Stimulated activated naive CD8-positive, alpha-beta T cell treated with anti-CD3 and anti-CD28 coated beads, Interleukin-15, Interleukin-2, amounts not matched to agents 100 ng/mL and 50 ng/mL, for 24 hours (primary cell): ENCODE results near the gene UBR4.

Experiments used
- H3K27ac Mint-ChIP-seq: one replicate; pipeline ENCODE4 v1.8.0; 2021; ENCODE audit warnings: mild to moderate bottlenecking, mixed read lengths
- H3K27me3 Mint-ChIP-seq: one replicate; pipeline ENCODE4 v1.8.0; 2021; ENCODE audit warnings: mixed read lengths
- H3K36me3 Mint-ChIP-seq: one replicate; pipeline ENCODE4 v1.8.0; 2021; ENCODE audit warnings: low read depth, mixed read lengths
- H3K4me1 Mint-ChIP-seq: one replicate; pipeline ENCODE4 v1.8.0; 2021; ENCODE audit warnings: low read depth, mixed read lengths
- H3K4me3 Mint-ChIP-seq: one replicate; pipeline ENCODE4 v1.8.0; 2021; ENCODE audit warnings: mild to moderate bottlenecking, mixed read lengths
- H3K9me3 Mint-ChIP-seq: one replicate; pipeline ENCODE4 v1.8.0; 2021; ENCODE audit warnings: mixed read lengths

The UBR4 gene

DNA sequence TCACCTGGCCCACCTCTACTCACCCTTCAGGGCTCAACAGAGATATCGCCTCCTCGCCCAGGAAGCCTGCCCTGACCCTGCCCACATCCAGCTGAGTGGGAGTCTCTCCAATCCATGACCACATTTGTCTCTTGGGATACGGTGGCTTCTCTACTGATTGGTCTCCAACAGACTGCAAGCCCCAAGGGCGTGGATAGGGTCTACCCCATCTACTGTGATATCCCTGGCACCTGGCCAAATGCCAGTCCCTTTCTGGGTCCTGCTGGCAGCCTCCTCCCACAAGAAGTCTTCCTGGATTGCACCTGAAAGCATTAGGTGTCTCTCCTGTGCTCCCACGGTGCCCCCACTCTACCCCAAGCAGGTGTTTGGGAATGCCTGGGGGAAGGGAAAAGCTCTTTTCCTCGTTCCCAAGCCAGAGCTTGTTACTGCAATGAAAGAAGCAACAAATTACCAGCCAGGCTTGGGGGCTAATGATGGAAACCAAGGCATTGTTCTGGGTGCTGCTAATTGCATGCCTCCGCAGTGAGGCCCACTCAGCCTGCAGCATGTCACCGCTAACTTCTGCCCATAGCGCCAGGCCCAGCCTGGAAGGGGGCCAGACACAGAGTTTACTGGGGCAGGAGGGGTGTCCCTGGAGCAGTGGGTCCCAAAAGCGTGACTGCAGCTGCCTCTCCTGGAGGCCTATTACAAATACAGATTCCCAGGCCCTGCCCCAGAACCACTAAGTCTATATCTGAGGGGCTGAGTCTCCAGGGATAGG, 162.9 kb downstream of the UBR4 start:
- Mint-ChIP-seq H3K27ac (no peak overlapping the region), H3K9me3 (no peaks in the 10 kb centered on the region), H3K27me3 (peaks cover 13% of the 10 kb centered on the region)

DNA sequence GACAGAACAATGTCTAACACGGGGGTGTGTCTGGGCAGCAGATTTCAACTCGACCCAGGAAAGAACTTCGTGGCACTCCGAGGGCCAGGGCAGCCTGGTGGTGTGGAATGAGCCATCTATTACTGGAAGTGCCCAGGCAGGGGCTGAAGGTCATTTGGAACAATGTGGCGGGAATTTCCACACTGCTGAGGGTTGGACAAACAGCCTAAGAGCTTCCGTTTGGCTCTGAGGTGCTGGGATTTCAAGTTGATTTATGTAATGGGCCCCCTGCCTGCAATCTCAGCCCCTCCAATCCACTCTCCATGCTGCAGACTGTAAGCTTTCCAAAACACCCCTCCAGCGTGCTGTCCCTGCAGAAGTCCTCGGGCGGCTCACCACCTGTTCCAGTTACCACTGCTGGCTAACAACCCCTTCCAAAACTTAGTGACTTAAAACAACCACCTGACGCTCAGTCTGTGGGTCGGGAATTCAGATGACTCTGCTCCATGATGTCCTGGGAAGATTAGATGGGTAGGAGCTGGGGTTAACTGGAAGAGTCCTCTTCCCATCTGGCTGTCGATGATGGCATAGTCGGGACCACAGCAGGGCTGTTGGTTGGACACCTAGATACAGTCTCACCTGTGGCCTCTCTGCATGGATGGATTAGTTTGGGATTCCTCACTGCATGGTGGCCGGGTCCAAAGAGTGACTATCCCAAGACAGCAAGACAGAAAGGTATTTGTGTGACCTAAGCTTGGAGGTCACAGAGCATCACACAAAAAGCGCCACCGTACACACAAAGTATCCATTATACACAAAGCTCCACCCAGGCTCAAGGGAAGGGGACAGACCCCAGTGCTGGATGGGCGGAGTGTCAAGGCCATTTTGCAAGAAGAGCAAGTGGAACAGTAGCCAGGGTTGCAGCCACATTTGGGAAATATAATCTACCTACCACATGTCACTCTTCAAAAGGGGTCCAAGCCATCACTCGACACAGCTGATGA, 163.9 kb downstream of the UBR4 start:
- no peaks in the 10 kb centered on the region for H3K36me3 Mint-ChIP-seq
- H3K27me3 Mint-ChIP-seq, result peaks cover 13% of the 10 kb centered on the region
- H3K27ac Mint-ChIP-seq, result peak overlapping the region; percentile 36
- H3K4me1 Mint-ChIP-seq, result peaks cover 16% of the 10 kb centered on the region
- no peaks in the 10 kb centered on the region for H3K9me3 Mint-ChIP-seq
- H3K4me3 Mint-ChIP-seq, result no peak overlapping the region

More for the DNA sequence above, 162.9 kb downstream of the UBR4 start:
- H3K36me3 Mint-ChIP-seq, result no peaks in the 10 kb centered on the region
- H3K4me1 Mint-ChIP-seq, result peaks cover 16% of the 10 kb centered on the region
- no peak overlapping the region for H3K4me3 Mint-ChIP-seq

DNA sequence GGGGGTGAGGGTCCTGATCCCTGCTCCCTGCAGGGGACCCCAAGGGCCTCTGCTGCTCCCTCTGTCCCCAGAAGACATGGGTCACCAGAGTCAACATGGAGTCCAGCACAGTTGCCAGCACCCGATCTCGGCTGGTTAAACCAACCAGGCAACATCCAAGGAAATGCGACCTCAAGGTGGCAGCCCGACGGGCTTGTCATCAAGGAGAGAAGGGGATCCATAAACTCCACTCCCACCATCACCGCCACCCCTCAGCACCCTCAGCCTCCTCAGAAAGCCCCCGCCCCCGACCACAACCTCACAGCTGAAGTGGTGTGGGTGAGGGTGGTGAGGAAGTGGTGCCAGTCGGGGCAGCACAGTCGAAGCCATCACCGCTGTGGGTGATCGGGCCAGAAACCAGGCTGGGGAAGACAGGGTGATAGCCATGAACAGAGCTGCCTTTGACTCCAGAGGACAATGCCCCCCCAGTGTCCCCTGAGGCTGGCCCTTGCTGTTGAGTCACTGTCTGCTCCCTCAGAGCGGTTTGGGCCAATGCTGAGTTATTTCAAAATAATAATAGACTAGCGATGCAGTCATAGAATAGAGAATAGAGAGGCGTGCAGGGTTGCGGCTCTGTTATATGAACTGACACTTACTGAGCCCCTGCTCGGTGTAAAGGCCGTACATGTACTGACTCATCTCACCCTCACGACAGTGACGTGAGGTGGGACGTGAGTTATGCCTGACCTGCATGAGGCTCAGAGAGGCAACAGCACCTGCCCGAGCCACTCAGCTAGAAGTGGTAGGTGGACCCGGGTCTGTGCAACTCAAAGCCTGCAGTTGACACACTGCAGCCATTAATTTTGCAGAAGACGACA, 164.9 kb downstream of the UBR4 start:
- Mint-ChIP-seq H3K9me3 (no peaks in the 10 kb centered on the region), H3K27ac (no peak overlapping the region), H3K27me3 (peaks cover 12% of the 10 kb centered on the region), H3K4me1 (peaks cover 12% of the 10 kb centered on the region), H3K36me3 (no peaks in the 10 kb centered on the region), H3K4me3 (no peak overlapping the region)

DNA sequence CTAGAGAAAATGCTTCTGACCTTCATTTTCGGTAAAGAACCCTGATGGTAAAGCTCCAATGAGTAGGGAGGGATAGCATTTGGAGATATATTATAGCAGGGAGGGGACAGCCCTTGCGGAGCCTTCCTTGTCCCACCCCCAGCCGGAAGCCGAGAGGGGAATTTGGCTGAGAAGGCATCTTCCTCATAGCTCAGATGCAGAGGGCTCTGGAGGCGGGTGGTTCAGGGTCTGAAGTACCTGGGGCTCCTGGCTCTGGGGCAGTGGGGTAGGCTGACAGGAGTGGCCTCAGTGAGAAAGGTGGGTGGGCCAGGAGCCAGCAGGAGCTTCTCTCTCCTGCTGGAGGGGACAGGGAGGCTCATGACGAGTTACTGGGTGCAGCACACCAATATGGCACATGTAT, 165.6 kb downstream of the UBR4 start:
- Mint-ChIP-seq H3K9me3 (no peaks in the 10 kb centered on the region), H3K27me3 (peaks cover 12% of the 10 kb centered on the region), H3K36me3 (no peaks in the 10 kb centered on the region), H3K4me3 (no peak overlapping the region), H3K27ac (no peak overlapping the region), H3K4me1 (peaks cover 12% of the 10 kb centered on the region)

DNA sequence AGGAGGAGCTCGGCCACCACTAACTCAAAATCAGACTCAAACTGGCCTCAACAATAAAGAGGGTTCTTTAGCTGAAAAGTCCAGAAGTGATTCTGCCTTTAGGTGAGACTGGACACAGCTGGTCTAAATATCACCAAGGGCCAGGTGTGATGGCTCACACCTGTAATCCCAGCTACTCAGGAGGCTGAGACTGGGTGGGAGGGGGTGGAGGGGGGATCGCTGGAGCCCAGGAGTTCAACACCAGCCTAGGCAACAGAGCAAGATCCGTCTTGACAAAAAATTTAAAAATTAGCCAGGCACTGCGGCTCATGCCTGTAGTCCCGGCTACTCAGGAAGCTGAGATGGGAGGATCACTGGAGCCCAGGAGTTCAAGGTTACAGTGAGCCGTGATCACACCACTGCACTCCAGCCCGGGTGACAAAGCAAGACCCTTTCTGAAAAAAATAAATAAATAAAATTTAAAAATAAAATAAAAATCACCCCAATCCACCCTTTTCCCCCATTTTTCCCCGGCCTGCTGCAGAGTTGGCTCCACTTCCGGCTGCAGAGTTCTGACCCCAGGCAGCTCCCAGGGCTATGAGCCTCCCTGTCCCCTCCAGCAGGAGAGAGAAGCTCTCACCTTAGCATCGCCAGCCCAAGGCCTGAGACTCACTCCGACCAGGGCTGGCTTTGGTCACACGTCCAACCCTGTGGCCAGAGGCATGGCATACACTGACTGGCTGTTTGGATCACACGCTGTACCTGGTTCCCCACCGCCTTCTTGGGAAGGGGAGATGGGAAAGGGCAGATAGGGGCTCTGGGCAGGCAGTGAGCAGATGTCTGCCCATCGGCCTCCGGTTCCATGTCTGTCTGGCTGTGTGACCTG, 166.3 kb downstream of the UBR4 start:
- Mint-ChIP-seq H3K4me3 (no peak overlapping the region), H3K9me3 (no peaks in the 10 kb centered on the region), H3K27me3 (peaks cover 12% of the 10 kb centered on the region)

DNA sequence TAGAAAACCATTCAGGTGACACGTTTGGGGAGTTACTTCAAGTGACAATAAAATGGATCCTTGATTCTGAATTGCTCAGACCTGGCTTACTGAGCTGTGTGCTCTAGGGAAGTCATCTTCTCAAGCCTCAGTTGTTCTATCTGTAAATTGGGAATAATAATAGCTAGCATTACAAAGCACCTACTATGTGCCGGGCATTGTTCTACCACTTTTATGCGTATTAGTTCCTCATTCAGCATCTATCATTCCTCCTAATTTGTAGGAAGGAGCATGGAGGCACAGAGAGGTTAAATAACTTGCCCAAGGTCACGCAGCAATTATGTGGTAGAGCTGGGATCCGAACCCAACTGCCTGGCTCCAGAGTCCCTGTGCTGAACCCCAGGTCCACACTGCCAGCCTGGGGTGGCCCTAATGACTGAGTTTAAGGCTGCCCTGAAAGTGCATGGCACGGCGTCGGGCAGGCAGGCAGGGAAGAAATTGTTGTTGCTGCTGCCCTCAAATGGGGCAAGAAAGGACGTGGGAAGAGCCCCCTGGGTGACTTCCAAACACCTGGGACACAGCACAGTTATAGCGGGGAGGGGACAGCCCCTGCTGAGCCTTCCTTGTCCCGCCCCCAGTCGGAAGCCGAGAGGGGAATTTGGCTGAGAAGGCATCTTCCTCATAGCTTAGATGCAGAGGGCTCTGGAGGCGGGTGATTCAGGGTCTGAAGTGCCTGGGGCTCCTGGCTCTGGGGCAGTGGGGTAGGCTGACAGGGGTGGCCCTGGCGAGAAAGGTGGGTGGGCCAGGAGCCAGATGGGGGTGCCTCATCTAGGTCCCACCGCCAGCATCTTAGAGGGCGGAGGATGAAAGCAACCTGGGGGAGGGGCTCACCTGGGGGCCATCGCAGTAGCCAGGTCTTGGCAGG, 167.1 kb downstream of the UBR4 start:
- H3K27me3 Mint-ChIP-seq, result peaks cover 12% of the 10 kb centered on the region
- no peak overlapping the region for H3K27ac Mint-ChIP-seq
- no peak overlapping the region for H3K4me3 Mint-ChIP-seq
- no peaks in the 10 kb centered on the region for H3K9me3 Mint-ChIP-seq
- H3K36me3 Mint-ChIP-seq, result no peaks in the 10 kb centered on the region
- peaks cover 12% of the 10 kb centered on the region for H3K4me1 Mint-ChIP-seq

More for the DNA sequence above, 166.3 kb downstream of the UBR4 start:
- H3K27ac Mint-ChIP-seq, result no peak overlapping the region
- peaks cover 12% of the 10 kb centered on the region for H3K4me1 Mint-ChIP-seq
- no peaks in the 10 kb centered on the region for H3K36me3 Mint-ChIP-seq

DNA sequence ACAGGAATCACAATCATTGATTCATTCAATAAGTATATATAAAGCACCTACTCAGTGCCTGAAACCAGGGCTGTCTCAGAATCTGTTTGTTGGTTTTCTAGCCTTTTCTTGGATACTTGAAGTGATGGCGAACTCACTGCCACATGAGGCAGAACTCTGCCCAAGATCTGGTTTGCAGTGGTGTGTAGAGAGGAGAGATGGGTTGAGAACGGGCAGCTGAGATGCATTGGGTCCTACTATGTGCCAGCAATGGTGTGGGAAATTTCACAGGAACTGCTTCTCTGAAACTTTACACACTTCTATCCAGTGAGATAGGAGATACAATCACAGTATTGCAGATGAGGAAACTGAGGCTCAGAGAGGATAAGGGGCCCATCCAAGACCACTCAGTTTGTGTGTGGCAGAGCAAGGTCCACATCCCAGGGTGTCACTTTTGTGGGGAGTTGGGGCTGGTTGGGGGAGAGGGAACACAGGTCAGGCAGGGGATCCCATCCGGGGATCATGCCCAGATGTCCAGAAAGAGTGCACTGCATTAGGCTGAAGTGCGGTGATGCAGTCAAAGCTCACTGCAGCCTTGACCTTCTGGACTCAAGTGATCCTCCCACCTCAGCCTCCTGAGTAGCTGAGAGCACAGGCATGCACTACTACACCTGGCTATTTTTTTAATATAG, 169.9 kb downstream of the UBR4 start:
- H3K4me3 Mint-ChIP-seq, result no peak overlapping the region
- H3K36me3 Mint-ChIP-seq, result no peaks in the 10 kb centered on the region
- peaks cover 8% of the 10 kb centered on the region for H3K27me3 Mint-ChIP-seq
- no peaks in the 10 kb centered on the region for H3K9me3 Mint-ChIP-seq
- no peak overlapping the region for H3K27ac Mint-ChIP-seq
- peaks cover 6% of the 10 kb centered on the region for H3K4me1 Mint-ChIP-seq

DNA sequence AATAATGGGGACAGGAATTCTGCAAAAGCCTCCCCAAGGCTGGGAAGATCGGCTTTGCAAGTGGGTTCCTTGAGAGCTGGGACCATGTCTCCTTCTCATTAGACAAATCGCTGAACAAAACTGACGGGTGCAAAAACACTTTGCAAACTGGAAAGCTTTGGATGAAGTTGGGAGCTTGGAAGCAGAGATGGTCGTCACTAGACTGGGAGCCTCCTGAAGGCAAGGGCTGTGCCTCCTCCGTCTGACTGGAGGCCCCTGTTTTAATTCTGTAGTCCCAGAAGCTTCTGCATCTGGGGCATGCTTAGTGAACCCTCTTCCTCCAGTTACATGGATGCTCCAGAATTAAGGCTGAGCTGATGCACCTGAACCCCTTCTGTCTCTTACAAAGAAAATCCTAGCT, 171.3 kb downstream of the UBR4 start:
- H3K9me3 Mint-ChIP-seq, result no peaks in the 10 kb centered on the region
- peaks cover 6% of the 10 kb centered on the region for H3K4me1 Mint-ChIP-seq
- no peak overlapping the region for H3K27ac Mint-ChIP-seq
- H3K27me3 Mint-ChIP-seq, result peaks cover 8% of the 10 kb centered on the region
- no peaks in the 10 kb centered on the region for H3K36me3 Mint-ChIP-seq
- H3K4me3 Mint-ChIP-seq, result no peak overlapping the region

DNA sequence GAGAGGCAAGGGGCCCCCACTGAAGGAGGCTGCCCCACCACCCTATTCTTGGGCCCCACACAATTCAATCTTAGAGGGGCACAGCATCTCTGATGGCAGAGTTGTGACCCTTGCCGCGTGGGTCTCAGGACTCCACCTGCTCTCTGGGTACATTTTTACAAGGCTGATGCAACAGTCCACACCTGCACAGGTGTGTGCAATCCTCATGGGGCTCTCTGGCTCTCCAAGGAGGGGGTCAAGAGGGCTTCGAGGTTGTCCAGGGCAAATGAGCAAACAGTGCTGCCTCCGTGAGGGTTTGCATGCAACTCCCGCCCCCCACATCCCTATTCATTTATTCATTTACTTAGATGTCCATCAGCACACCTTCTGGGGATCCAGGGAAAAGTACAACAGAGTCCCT, 172.0 kb downstream of the UBR4 start:
- H3K27me3 Mint-ChIP-seq, result peaks cover 8% of the 10 kb centered on the region
- H3K27ac Mint-ChIP-seq, result no peak overlapping the region
- H3K4me3 Mint-ChIP-seq, result no peak overlapping the region
- H3K9me3 Mint-ChIP-seq, result no peaks in the 10 kb centered on the region
- no peaks in the 10 kb centered on the region for H3K36me3 Mint-ChIP-seq
- H3K4me1 Mint-ChIP-seq, result peaks cover 4% of the 10 kb centered on the region

DNA sequence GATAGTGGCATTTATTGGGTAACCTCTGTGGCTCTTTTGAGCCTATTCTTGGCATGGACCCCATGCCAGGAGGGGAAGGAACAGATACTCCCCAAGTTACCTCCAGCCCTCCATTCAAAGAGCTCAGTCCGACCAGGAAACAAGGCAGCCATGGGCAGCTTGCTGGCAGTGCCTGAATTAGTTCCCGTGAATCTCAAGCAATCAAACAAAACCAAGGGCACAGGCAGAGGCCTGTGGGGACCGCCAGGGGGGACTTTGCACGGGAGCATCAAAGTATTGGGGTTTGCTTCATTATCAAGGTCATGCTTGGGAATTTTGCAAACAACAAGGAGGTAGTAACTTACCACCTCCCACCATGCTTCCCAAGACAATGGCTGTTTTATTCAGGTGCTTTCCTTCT, 172.4 kb downstream of the UBR4 start:
- Mint-ChIP-seq H3K27me3 (peaks cover 4% of the 10 kb centered on the region), H3K4me1 (no peaks in the 10 kb centered on the region), H3K4me3 (no peak overlapping the region), H3K27ac (no peak overlapping the region), H3K36me3 (no peaks in the 10 kb centered on the region), H3K9me3 (no peaks in the 10 kb centered on the region)

DNA sequence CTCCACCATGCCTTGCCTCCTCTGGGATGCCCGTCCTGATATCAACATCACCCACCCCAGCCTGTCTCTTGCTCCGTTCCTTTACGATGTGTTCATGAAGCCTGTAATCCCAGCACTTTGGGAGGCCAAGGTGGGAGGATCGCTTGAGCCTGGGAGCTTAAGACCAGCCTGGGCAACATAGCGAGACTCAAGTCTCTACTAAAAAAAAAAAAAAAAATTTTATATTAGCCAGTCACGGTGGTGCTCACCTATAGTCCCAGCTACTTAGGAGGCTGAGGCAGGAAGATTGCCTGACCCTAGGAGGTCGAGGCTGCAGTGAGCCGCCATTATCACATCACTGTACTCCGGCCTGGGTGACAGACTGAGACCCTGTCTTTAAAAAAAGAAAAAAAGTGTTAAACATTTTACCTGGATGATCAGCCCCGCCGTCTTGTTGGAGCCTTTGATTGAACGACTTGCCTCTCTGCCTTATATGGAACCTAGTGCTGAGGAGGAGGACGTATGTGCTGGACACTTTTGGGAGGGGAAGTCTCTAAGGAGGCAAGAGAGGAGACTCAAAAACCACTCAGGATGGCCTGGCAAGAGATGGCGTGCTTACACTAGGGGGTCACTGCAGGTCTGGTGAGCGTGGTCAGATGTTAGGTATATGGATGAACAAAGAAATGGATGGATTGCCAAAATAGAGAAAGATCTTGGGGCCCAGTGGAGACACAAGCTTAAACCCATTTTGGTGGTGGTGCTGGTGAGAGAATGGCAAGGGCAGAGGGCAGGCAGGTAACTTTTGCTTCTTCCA, 173.1 kb downstream of the UBR4 start:
- Mint-ChIP-seq H3K36me3 (no peaks in the 10 kb centered on the region), H3K27ac (no peak overlapping the region), H3K4me3 (no peak overlapping the region), H3K4me1 (no peaks in the 10 kb centered on the region), H3K27me3 (peaks cover 4% of the 10 kb centered on the region), H3K9me3 (no peaks in the 10 kb centered on the region)
